DOHH2 (cell line): ENCODE data around the gene SLC7A9.

ENCODE experiments used
- EZH2phosphoT487 ChIP-seq: fragments of 200-600 bp; sonication (generic); IDR thresholded peaks from 2 replicates; pipeline ENCODE4 v1.6.1; 2017; ENCODE audit warnings: borderline replicate concordance, mild to moderate bottlenecking, antibody characterized with exemption, low read length, moderate library complexity, mixed read lengths
- TF ChIP-seq, protein P1 (sequence below): fragments of 200-600 bp; sonication (generic); IDR thresholded peaks from one replicate; pipeline ENCODE4 v1.5.1; 2014; ENCODE audit warnings: antibody characterized with exemption, mild to moderate bottlenecking, low read depth, low read length; ENCODE audit not compliant: poor library complexity, severe bottlenecking

DNA sequence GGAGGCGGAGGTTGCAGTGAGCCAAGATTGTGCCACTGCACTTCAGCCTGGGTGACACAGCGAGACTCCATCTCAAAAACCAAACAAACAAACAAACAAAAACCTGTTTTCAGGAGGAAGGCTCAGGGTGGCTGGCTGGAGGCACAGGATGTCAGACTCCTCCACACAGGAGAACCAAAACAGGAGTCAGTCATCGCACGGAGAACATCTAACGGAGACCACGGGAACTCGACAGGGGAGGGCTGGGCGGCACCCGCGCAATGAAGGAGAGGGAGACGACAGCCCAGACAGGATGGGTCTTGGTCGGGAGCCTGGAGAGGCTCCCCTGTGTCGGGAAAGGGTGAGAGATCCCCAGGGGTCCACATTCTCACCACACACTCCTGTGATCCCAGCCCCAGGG, 20.8 kb upstream of the SLC7A9 start:
- TF ChIP-seq, protein P1, sequence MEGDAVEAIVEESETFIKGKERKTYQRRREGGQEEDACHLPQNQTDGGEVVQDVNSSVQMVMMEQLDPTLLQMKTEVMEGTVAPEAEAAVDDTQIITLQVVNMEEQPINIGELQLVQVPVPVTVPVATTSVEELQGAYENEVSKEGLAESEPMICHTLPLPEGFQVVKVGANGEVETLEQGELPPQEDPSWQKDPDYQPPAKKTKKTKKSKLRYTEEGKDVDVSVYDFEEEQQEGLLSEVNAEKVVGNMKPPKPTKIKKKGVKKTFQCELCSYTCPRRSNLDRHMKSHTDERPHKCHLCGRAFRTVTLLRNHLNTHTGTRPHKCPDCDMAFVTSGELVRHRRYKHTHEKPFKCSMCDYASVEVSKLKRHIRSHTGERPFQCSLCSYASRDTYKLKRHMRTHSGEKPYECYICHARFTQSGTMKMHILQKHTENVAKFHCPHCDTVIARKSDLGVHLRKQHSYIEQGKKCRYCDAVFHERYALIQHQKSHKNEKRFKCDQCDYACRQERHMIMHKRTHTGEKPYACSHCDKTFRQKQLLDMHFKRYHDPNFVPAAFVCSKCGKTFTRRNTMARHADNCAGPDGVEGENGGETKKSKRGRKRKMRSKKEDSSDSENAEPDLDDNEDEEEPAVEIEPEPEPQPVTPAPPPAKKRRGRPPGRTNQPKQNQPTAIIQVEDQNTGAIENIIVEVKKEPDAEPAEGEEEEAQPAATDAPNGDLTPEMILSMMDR = no peak
- no peak for TF ChIP-seq EZH2phosphoT487
